ENCODE data around the gene VIP.

Gene VIP

DNA sequence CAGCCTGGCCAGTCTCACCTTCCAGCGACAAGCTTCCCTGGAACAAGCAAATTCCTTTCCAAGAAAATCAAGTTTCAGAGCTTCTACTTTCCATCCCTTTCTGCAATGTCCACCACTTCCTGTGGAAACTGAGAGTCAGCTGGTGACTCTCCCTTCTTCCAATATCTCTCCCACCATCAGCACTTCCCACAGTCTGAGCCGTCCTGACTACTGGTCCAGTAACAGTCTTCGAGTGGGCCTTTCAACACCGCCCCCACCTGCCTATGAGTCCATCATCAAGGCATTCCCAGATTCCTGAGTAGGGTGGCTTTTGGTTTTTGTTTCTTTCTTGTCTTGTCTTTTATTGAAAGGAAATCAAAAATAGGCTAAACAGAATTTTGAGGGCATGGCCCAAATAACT lies 28.6 kb upstream of the VIP start:
- Histone ChIP-seq H3K27ac (ENCODE audit: low read length) (no peak overlapping the region), H2AFZ (ENCODE audit: low read length) (no peak overlapping the region), H3K27me3 (replicated peaks; ENCODE audit: insufficient read depth, low read length) (no peaks in the 10 kb centered on the region), H3K4me3 (ENCODE audit: low read length) (no peak overlapping the region), H3K79me2 (ENCODE audit: low read length) (no peaks in the 10 kb centered on the region), H3K4me2 (ENCODE audit: low read depth, low read length) (no peak overlapping the region), H3K9me3 (replicated peaks; ENCODE audit: insufficient read depth, low read length) (no peaks in the 10 kb centered on the region), H3K9ac (ENCODE audit: low read length) (no peak overlapping the region), H4K20me1 (ENCODE audit: insufficient read depth, low read length) (no peaks in the 10 kb centered on the region), H3K9me2 (replicated peaks; ENCODE audit: insufficient read depth, low read length) (no peaks in the 10 kb centered on the region), H3K36me3 (replicated peaks; ENCODE audit: insufficient read depth, low read length) (no peaks in the 10 kb centered on the region), H3F3A (ENCODE audit: insufficient read depth, low read length) (no peaks in the 10 kb centered on the region), H3K4me1 (ENCODE audit: low read length) (no peaks in the 10 kb centered on the region)
- no peak for DNase-seq
- TF ChIP-seq, protein P1, sequence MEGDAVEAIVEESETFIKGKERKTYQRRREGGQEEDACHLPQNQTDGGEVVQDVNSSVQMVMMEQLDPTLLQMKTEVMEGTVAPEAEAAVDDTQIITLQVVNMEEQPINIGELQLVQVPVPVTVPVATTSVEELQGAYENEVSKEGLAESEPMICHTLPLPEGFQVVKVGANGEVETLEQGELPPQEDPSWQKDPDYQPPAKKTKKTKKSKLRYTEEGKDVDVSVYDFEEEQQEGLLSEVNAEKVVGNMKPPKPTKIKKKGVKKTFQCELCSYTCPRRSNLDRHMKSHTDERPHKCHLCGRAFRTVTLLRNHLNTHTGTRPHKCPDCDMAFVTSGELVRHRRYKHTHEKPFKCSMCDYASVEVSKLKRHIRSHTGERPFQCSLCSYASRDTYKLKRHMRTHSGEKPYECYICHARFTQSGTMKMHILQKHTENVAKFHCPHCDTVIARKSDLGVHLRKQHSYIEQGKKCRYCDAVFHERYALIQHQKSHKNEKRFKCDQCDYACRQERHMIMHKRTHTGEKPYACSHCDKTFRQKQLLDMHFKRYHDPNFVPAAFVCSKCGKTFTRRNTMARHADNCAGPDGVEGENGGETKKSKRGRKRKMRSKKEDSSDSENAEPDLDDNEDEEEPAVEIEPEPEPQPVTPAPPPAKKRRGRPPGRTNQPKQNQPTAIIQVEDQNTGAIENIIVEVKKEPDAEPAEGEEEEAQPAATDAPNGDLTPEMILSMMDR (IDR thresholded peaks at IDR 0.05; ENCODE audit: low read length), result no peak
- TF ChIP-seq EZH2phosphoT487 (IDR thresholded peaks at IDR 0.05; ENCODE audit: low read length) (no peak), EZH2 (optimal IDR thresholded peaks at IDR 0.05; ENCODE audit: low read depth, low read length) (no peak)

DNA sequence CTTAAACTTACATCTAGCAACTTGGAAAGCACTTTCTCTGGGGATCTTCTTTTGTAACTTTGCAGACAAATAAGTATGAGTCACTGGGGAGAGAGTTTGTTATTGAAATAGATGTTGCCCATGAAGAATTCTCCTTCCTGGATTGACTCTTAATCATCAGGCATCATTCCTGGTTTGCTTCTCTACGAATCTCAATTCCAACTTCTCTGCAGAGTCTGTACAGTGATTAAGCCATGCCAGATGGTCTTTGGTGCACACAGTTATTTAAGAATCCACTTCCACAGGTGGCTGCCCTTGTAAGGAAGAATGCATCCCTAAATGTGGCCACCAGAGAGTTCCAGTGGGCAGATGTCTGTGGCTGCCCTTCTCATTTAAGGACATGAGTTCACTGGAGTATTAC lies 27.2 kb upstream of the VIP start:
- Histone ChIP-seq H3K79me2 (ENCODE audit: low read length) (no peaks in the 10 kb centered on the region), H3K27ac (ENCODE audit: low read length) (no peak overlapping the region), H3K4me2 (ENCODE audit: low read depth, low read length) (no peak overlapping the region), H3K9ac (ENCODE audit: low read length) (no peak overlapping the region), H2AFZ (ENCODE audit: low read length) (no peak overlapping the region), H3K9me2 (replicated peaks; ENCODE audit: insufficient read depth, low read length) (no peaks in the 10 kb centered on the region), H3K4me1 (ENCODE audit: low read length) (no peaks in the 10 kb centered on the region), H3K27me3 (replicated peaks; ENCODE audit: insufficient read depth, low read length) (no peaks in the 10 kb centered on the region), H3K36me3 (replicated peaks; ENCODE audit: insufficient read depth, low read length) (no peaks in the 10 kb centered on the region), H3F3A (ENCODE audit: insufficient read depth, low read length) (no peaks in the 10 kb centered on the region), H3K9me3 (replicated peaks; ENCODE audit: insufficient read depth, low read length) (no peaks in the 10 kb centered on the region), H3K4me3 (ENCODE audit: low read length) (no peak overlapping the region), H4K20me1 (ENCODE audit: insufficient read depth, low read length) (no peaks in the 10 kb centered on the region)
- no peak for DNase-seq
- TF ChIP-seq, protein P1 (IDR thresholded peaks at IDR 0.05; ENCODE audit: low read length), result no peak
- TF ChIP-seq EZH2 (optimal IDR thresholded peaks at IDR 0.05; ENCODE audit: low read depth, low read length) (no peak), EZH2phosphoT487 (IDR thresholded peaks at IDR 0.05; ENCODE audit: low read length) (no peak)

DNA sequence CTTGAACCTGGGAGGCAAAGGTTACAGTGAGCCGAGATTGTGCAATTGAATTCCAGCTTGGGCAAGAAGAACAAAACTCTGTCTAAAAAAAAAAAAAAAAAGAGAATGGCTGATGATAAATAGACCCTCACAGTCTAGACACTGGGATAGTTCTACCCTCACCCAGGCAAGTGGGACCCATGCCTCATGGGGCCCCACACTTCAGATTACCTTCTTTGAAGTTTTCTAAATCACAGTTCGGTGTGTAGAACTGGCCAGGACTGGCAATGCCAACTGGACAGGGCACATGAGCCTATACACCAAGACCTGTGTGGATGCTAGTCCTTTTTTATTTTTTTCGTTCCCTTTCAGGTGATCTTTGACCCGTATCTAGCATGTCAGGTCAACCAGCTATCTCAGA lies 24.3 kb upstream of the VIP start:
- DNase-seq, result no peak
- no peaks in the 10 kb centered on the region for H3K79me2 ChIP-seq (ENCODE audit: low read length)
- H3K9ac ChIP-seq (ENCODE audit: low read length), result no peak overlapping the region
- no peak overlapping the region for H2AFZ ChIP-seq (ENCODE audit: low read length)
- H3K9me3 ChIP-seq (replicated peaks; ENCODE audit: insufficient read depth, low read length), result no peaks in the 10 kb centered on the region
- H3K27ac ChIP-seq (ENCODE audit: low read length), result no peak overlapping the region
- no peaks in the 10 kb centered on the region for H4K20me1 ChIP-seq (ENCODE audit: insufficient read depth, low read length)
- no peak overlapping the region for H3K4me2 ChIP-seq (ENCODE audit: low read depth, low read length)
- no peaks in the 10 kb centered on the region for H3K9me2 ChIP-seq (replicated peaks; ENCODE audit: insufficient read depth, low read length)
- TF ChIP-seq EZH2phosphoT487 (IDR thresholded peaks at IDR 0.05; ENCODE audit: low read length) (no peak), EZH2 (optimal IDR thresholded peaks at IDR 0.05; ENCODE audit: low read depth, low read length) (no peak)
- TF ChIP-seq, protein P1 (IDR thresholded peaks at IDR 0.05; ENCODE audit: low read length), result no peak
- H3K4me1 ChIP-seq (ENCODE audit: low read length), result no peaks in the 10 kb centered on the region
- no peaks in the 10 kb centered on the region for H3K36me3 ChIP-seq (replicated peaks; ENCODE audit: insufficient read depth, low read length)
- no peaks in the 10 kb centered on the region for H3F3A ChIP-seq (ENCODE audit: insufficient read depth, low read length)
- H3K4me3 ChIP-seq (ENCODE audit: low read length), result no peak overlapping the region
- H3K27me3 ChIP-seq (replicated peaks; ENCODE audit: insufficient read depth, low read length), result no peaks in the 10 kb centered on the region
